ENCODE measurements around the gene KCMF1.

Gene KCMF1

DNA sequence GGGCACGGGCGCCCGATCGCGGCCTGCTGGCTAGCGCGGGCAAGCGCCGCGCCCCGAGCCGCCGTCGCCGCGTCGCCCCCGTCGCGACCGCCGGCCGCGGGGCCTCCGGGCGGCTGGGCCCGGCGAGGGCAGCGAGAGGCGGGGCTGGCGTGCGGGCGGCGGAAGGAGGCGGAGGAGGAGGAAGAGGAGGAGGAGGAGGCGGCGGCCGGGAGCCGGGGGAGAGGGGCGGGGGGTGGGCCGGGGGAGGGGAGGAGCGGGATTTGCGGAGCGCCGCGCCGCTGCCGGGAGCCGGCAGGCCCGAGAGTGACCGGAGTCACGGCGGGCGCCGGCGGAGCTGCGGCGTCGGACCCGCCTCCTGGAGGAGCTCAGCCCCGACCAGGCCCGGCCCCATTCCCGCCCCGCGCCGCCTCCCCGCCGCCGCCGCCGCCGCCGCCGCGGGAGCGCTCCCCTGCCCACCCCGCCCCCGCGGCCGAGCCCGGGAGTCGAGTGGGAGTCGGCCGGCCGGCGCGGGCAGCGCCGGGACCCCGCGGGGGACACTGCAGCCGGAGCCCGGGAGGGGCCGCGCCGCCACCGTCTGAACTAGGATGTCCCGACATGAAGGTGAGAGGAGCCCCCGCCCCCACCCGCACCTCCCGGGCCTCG is at the start of gene KCMF1:
Gene KCMF1, plus strand, starts transcription at position 294 of the 642 bp plus-strand sequence. Its CDS starts 291 bp downstream, at position 585.
- peak; percentile 49 to 66 (median 60) for DNase-seq

GRCh38 chr2:84923009-84923408 is 48.0 kb upstream of the KCMF1 start:
- DNase-seq, result no peak

- no peak for DNase-seq
These were observed 46.5 kb upstream of the KCMF1 start for GRCh38 chr2:84924173-84925106.

DNA sequence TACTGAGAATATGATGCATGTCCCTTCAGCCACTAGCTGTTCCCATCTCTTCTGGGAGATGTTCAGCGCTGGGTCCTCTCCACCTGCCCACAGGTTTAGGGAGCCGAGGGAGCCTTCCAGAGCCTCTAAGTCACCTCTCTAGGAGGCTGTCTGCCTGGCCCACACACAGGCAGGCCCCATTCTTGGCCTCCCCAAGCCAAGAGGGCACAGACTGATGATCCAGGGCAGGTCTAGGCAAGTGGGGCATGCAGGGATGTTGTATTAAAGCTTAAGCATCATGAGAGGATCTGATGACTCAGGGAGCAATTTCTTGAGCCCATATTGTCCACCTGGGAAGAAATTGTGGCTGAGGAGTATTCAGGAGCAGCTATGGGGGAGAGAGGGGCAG is 45.6 kb upstream of the KCMF1 start:
- no peak for DNase-seq

DNA sequence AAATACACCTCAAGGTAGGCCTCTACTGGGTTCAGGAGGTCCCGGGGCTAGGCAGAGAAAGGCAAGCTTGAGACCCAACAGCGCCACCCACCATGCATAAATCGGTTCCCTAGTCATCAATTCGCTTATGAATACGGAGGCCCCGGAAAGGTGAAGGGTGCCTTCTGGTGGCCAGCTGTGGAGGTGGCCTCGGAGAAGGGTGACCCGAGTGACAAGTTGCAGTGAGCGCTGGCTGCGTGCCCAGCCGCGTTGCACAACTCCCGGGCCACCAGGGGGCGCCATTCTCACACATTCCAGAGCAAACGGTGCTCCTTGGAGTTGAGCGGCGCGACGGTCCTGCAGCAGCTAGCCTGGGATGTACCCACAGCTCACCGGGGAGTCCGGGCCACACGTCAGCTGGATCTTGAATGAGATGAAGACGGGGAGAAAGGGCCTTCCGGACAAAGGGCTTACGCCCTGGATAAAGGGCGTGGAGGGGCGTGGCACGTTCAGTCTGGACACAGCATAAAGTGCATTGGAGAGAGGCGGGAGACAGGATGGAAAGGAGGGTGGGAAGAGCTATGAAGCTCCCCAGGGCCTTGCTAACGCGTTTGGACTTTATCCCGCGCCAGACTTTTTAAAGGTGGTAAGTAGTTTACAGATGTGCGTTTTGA is 45.1 kb upstream of the KCMF1 start:
- peak; percentile 97 to 99 (median 98) for DNase-seq

DNA sequence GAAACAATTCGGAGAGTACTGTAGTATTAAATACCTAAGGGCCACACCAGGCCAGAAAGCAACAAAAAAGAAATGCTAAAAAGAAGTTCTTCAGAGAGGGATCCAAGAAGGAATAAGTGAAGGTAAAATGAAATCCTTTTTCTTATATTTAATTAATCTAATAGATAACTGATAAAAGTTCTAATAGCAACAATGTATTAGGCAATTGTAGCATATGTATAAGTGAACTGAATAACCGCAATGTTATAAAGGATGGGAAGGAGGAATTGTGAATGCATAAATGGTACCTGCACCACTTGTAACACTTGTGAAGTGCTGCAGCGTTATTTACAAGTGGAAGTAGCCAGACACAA is 43.7 kb upstream of the KCMF1 start:
- no peak for DNase-seq

DNA sequence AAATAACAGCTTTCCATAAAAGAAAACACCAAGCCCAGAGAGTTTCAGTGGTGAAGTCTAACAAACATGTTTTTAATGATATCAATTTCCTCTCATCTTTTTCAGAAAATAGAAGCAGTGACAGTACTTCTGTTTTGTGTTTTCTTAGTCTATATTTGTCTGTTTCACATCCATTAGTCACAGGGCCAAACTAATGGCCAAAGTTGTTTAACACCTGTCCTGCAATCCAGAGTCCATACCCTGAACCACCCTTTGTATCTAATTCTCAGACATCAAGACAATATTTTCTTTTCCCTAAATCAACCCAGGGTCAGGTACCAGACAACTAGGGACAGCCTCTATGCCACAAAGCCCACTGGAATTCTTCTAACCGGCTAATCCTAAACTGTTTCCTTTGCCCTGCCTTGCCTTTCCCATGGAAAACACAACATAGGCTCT is 39.6 kb upstream of the KCMF1 start:
- no peak for DNase-seq

DNA sequence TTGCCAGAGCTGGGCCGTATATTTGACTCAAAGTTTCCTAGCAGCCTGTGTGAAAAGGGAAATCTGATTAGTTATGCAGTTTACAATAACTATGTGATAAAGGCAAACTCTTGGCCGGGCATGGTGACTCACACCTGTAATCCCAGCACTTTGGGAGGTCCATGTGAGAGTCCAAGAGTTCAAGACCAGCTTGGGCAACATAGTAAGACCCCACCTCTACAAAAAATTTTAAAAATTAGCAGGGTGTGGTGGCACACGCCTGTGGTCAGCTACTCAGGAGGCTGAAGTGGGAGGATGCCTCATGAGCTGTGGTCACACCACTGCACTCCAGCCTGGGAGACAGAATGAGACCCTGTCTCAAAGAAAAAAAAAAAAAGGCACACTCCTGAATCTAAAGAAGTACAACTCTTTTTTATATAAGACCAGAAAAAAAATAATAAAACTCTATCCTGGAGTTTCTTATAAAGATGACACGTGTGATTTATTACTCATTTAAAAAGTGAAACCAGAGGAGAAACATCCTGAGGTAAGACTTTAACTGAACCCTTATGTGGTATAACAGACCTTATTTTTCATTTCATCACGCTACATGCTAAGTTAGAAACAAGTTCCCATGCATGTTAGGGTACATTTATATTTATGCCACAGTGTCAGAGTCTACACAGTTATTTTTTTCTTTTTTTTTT is 32.6 kb upstream of the KCMF1 start:
- no peak for DNase-seq

DNA sequence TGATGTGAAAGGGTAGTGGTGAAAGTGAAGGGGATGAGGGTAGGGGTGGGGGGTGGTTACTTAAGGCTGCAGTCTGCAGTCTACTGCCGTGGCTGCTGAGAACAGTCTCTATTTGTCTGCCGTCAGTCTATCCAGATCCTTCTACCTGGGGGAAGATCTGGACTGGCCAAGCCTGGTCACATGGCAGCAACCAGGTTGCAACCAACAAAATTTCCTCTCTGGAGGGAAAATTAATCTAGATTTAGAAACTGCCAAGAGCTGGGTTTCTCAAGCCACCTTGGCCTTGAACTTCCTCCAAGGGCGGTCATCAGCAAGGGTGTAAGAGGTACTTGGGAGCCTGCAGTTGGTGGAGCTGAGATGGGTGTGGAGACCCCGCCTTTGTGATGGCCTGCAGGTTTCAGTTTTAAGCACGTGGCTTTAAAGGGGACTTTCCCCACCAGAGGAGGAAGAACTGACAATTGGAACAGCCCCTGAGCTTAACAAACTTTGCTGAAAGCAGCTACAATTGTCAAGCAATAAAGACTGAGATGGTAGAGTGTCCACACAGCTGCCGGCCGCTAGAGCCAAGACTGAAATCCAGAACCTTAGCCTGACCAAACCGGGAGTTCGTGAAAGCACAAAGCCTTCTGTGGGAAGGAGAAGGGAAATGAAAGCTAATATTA is 31.4 kb upstream of the KCMF1 start:
- DNase-seq, result peak in 2 of 4 experiments; percentile 11 to 18

GRCh38 chr2:84940088-84940470 is 30.9 kb upstream of the KCMF1 start:
- no peak for DNase-seq

GRCh38 chr2:84940831-84941412 is 30.0 kb upstream of the KCMF1 start:
- DNase-seq, result no peak

DNA sequence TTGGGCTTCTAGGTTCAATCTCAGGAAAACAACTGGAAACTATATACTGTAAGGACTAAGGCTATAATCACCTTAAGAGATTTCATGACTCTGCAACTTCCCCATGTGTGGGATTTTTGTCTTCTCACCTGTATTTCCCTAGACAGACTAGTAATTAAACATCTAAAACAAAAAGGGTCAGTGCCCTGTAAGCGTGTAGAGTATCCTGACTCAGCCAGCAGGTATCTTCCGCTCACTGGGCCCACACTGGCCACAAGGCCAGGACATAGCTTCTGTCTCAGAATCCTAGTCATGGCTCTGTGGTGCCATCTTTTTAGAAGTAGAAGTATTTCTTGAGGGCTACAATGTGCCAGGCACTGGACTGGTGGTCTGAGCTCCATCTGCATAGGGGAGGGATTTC is 28.8 kb upstream of the KCMF1 start:
- no peak for DNase-seq

DNA sequence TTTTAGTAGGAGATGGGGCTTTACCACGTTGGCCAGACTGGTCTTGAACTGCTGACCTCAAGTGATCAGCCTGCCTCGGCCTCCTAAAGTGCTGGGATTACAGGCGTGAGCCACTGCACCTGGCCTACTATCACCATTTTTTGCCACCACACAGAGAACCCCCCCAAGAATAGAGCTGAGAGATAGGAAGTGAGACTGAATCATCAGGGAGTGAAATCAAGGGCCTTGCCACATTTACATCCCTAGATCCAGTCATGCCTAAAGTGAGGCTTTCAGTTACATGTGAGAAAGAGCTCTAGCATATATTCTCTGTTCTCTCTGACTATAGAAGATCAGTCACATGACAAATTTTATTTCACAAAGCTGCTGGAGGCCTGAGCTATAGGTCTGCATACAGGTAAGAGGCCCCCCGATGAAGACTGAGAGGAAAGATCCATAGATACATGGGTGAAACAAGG is 28.0 kb upstream of the KCMF1 start:
- no peak for DNase-seq

DNA sequence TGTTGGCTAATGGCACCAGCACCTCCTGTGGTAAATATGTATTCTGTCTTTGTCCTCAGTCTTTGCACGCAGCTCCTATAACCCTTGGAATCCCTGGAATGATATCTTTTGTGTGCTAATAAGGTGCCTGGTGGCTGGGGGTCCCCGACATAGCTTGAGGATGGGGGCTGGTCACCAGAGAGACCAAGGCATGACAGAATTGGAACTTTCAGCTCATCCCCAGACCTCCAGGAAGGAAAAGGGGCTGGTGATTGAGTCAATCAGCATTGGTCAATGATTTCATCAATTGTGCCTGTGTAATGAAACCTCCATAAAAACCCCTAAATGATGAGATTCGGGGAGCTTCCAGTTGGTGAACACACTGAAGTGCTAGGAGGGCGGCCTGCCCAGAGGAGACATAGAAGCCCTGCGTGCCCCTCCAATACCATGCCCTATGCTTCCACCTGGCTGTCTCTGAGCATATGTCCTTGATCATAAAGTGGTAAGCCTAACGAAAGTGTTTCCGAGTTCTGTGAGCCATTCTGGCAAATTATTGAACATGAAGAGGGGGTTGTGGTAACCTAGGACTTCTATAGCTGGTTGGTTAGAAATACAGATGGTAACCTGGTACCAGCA is 26.6 kb upstream of the KCMF1 start:
- DNase-seq, result no peak

- DNase-seq, result peak in 1 of 4 experiments; percentile 5
These were observed 25.1 kb upstream of the KCMF1 start for GRCh38 chr2:84945838-84946203.

DNA sequence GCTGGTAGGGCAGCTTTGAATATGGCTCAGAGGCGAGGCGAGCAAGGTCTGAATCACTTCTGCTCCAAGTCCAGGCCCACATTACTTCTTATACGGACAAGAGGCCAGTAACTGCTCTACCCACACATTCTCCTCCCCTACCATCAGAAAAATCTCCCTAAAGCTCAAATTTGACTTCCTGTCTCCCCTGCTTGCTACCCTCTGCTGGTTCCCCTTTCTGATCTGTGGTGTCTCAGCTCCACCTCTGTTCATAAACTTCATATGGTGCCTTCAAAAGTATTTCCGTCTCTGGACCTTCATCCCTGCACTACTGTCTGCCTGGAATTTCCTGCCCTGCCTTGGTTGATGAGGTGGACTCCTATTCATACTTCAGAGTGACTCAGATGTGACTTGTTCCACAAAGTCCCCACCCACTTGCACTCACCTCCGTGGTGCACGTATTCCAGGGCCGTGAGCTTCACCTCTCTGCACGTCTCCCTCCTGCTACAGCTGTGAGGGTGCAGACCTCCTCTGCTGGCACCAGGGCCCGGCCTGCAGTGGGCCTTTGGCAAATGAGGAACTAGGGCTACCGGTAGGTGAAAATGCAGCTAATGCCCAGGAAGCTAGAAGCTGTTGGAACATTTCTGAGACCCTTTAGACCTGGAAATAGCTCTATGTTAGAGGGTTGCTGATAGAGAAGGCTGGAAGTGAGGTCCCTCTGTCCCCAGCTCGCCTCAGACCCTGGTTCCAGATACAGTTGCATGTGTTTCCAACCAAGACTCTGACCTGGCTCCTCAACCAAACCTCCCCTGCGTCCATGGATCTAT is 24.6 kb upstream of the KCMF1 start:
- DNase-seq, result peak in 3 of 4 experiments; percentile 23 to 31 (median 29)

DNA sequence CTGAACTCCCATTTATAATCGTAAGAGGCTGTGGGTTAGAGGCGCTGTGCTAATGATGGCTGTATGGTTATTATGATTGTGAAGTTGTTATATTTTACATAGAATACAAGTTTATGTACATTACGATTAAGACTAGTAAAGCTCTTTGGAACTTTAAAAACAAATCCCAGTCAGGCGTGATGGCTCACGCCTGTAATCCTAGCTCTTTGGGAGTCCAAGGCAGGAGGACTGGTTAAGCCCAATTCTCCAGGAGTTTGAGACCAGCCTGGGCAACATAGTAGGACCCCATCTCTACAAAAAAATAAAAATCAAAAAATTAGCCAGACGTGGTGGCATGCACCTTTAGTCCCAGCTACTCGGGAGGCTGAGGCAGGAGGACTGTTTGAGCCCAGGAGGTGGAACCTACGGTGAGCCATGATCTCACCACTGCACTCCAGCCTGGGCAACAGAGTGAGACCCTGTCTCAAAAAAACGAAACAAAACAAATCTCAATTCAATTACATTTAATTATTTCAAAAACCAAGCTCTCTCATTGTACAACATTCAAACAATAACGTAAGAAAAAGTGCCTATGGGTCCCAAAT is 23.9 kb upstream of the KCMF1 start:
- no peak for DNase-seq

DNA sequence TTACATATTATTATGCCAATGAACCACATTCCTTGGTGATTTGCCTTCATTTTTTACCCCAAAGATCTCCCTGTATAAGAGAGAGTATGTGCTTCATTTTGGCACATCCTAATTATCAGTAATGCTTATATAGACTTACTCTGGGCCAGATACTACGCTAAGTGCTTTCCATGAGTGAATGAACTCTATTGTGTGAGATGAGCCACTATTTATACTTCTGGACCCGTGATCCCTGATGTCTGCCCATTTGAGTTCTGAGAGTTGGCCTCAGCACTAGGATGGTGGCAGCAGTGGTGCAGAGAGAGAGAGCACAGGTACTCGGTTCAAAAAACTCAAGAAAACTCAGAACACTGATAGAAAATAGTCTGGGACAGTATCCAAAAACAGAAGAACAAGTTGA is 17.4 kb upstream of the KCMF1 start:
- DNase-seq, result no peak

DNA sequence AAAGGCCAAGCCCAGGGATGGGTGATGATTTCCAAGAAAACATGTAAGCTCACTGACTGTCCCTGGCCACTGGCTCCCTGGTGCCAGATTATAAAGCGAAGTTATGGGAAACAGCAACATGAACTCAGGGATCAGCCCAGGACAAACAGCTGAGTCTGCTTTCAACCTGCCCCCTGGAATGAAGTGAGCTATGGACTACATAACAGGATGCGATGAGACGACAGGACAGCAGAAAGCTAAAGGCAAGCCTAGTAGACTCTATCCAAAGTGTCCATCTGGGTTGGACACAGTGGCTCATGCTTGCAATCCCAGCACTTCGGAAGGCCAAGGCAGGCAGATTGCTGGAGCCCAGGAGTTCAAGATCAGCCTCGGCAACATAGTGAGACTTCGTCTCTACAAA is 16.6 kb upstream of the KCMF1 start:
- no peak for DNase-seq

Measured in activated naive CD4-positive, alpha-beta T cell (primary cell).